ENCODE data around the gene RBM10. TPM values are rescaled to one million over a fixed set of nuclear protein-coding genes. Genes with fewer than 3 reads are reported as not detected.

Gene RBM10
- total and polyA plus RNA-seq, 9 of the 15 experiments (the other 6 are each of a cell fraction or from before 2014, with no cell fraction given) = 1.1 to 61.7 (median 31.5) TPM

DNA sequence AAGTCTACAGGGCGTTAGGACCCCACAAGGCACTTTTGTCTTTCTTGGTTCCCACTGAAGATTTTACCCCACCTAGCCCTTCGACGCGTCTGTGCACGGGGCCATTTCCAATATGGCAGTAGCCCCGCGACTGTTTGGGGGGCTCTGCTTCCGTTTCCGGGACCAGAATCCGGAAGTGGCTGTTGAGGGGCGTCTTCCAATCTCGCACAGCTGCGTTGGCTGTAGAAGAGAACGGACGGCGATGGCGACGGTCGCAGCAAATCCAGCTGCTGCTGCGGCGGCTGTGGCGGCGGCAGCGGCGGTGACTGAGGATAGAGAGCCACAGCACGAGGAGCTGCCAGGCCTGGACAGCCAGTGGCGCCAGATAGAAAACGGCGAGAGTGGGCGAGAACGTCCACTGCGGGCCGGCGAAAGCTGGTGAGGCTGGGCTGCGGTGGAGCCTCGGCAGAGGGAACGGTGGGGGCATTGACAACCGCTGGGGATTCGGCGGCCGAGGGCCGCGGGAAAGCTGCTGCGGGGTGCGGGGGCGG is 87.8 kb downstream of the RBM10 start, which contains the start of gene USP11 (continued):
- TF ChIP-seq, protein P1, sequence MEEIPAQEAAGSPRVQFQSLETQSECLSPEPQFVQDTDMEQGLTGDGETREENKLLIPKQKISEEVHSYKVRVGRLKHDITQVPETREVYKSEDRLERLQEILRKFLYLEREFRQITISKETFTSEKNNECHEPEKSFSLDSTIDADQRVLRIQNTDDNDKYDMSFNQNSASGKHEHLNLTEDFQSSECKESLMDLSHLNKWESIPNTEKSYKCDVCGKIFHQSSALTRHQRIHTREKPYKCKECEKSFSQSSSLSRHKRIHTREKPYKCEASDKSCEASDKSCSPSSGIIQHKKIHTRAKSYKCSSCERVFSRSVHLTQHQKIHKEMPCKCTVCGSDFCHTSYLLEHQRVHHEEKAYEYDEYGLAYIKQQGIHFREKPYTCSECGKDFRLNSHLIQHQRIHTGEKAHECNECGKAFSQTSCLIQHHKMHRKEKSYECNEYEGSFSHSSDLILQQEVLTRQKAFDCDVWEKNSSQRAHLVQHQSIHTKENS (CRISPR knock-in tag; IDR thresholded peaks at IDR 0.05) = no peak
- TF ChIP-seq MIER1 (IDR thresholded peaks at IDR 0.05; ENCODE audit: low read depth) = no peak
- peak; percentile 45; the same call in 1 of the 2 replicates for TF ChIP-seq GABPB1 (CRISPR knock-in tag; IDR thresholded peaks at IDR 0.05)
- no peak for TF ChIP-seq KHSRP (IDR thresholded peaks at IDR 0.05)
- TF ChIP-seq, protein P2, sequence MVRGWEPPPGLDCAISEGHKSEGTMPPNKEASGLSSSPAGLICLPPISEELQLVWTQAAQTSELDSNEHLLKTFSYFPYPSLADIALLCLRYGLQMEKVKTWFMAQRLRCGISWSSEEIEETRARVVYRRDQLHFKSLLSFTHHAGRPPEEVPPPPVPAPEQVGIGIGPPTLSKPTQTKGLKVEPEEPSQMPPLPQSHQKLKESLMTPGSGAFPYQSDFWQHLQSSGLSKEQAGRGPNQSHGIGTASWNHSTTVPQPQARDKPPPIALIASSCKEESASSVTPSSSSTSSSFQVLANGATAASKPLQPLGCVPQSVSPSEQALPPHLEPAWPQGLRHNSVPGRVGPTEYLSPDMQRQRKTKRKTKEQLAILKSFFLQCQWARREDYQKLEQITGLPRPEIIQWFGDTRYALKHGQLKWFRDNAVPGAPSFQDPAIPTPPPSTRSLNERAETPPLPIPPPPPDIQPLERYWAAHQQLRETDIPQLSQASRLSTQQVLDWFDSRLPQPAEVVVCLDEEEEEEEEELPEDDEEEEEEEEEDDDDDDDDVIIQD (CRISPR knock-in tag; IDR thresholded peaks at IDR 0.05) = no peak
- TF ChIP-seq BRD9 (IDR thresholded peaks at IDR 0.05; ENCODE audit: low read depth, partially characterized antibody) = no peak
- TF ChIP-seq ZBTB7A (IDR thresholded peaks at IDR 0.05; ENCODE audit: borderline replicate concordance, control insufficient read depth, low read depth, low read length) = no peak
